Caco-2 (cell line): ENCODE results near the gene RPL38. TPM values are rescaled to one million over a fixed set of nuclear protein-coding genes. Genes with fewer than 3 reads are reported as not detected.

Source experiments
- BruUV-seq: library from RNA; stranded (reverse); fragments of 400-500 nt; replicated peaks from 2 replicates; lab custom pipeline; 2021; lab: Mats Ljungman, UMichigan
- CTCF ChIA-PET: fragments of 300-600 bp; sonication (Branson Sonifier 250); formaldehyde crosslinking; loops from one replicate; lab custom pipeline; 2022; ENCODE audit warnings: antibody characterized with exemption; lab: Charles Lee
- POLR2A ChIA-PET: fragments of 300-600 bp; sonication (Branson Sonifier 250); formaldehyde crosslinking; loops from one replicate; lab custom pipeline; 2022; ENCODE audit warnings: antibody characterized with exemption; lab: Charles Lee
- DNase-seq, 2 experiments: peaks; one replicate each; pipeline versions ENCODE4 v3.0.0 to v3.0.0-alpha.2; 2020 to 2022
- H3K27me3 ChIP-seq: replicated peaks from 2 replicates; pipeline ENCODE4 v1.6.0; 2011; ENCODE audit warnings: low read length; ENCODE audit not compliant: control insufficient read depth, insufficient read depth
- H3K36me3 ChIP-seq: 2 replicates; pipeline ENCODE4 v1.5.1; 2011; ENCODE audit warnings: low read length; ENCODE audit not compliant: control insufficient read depth, insufficient read depth
- H3K4me1 ChIP-seq: fragments of 250-450 bp; sonication (Bioruptor Pico); 2 replicates; pipeline ENCODE4 v1.5.1; 2020; ENCODE audit warnings: mild to moderate bottlenecking
- H3K4me3 ChIP-seq: 2 replicates; pipeline ENCODE4 v1.5.1; 2011; ENCODE audit warnings: low read depth, mild to moderate bottlenecking, control low read depth, low read length
- H3K9me3 ChIP-seq: fragments of 250-450 bp; sonication (Bioruptor Pico); 2 replicates; pipeline ENCODE4 v1.5.1; 2020; ENCODE audit warnings: mild to moderate bottlenecking, moderate library complexity
- H3K27ac Mint-ChIP-seq: one replicate; pipeline ENCODE4 v1.8.0; 2022; ENCODE audit warnings: mixed read lengths; ENCODE audit not compliant: unreplicated experiment
- H3K27me3 Mint-ChIP-seq: one replicate; pipeline ENCODE4 v1.8.0; 2022; ENCODE audit warnings: mixed read lengths; ENCODE audit not compliant: insufficient read depth, unreplicated experiment
- H3K36me3 Mint-ChIP-seq: one replicate; pipeline ENCODE4 v1.8.0; 2022; ENCODE audit warnings: mild to moderate bottlenecking, mixed read lengths; ENCODE audit not compliant: insufficient read depth, unreplicated experiment
- H3K4me1 Mint-ChIP-seq: one replicate; pipeline ENCODE4 v1.8.0; 2022; ENCODE audit warnings: low read depth, mixed read lengths; ENCODE audit not compliant: unreplicated experiment
- H3K4me3 Mint-ChIP-seq: one replicate; pipeline ENCODE4 v1.8.0; 2022; ENCODE audit warnings: mild to moderate bottlenecking, moderate library complexity, mixed read lengths; ENCODE audit not compliant: unreplicated experiment
- H3K9me3 Mint-ChIP-seq: one replicate; pipeline ENCODE4 v1.8.0; 2022; ENCODE audit warnings: mixed read lengths; ENCODE audit not compliant: unreplicated experiment
- CTCF ChIP-seq, 2 experiments: fragments of 200-600 bp in 1 of 2; IDR thresholded peaks; 1 replicate in 1 of 2; 2 replicates in 1 of 2; pipeline versions ENCODE4 v1.5.1 to v1.8.0; 2011 to 2022; ENCODE audit warnings: antibody characterized with exemption in 1 of 2, control low read depth in 1 of 2, inconsistent platforms in 1 of 2, low read depth in 1 of 2, low read length in 1 of 2, mild to moderate bottlenecking in 1 of 2, moderate library complexity in 1 of 2; ENCODE audit not compliant: insufficient read depth in 1 of 2, severe bottlenecking in 1 of 2, unreplicated experiment in 1 of 2
- intact Hi-C: fragments of 100-400 bp; cut with micrococcal nuclease; formaldehyde crosslinking; loops from one replicate; pipeline ENCODE4 v1.10.0; 2022; ENCODE audit not compliant: unreplicated experiment
- total RNA-seq: library from RNA; stranded (reverse); gene quantifications from 2 replicates; pipeline ENCODE4 v1.2.3, GENCODE V29; 2022

The RPL38 gene
- total RNA-seq, 1 experiment from 2014 or later: 1,319 TPM

DNA sequence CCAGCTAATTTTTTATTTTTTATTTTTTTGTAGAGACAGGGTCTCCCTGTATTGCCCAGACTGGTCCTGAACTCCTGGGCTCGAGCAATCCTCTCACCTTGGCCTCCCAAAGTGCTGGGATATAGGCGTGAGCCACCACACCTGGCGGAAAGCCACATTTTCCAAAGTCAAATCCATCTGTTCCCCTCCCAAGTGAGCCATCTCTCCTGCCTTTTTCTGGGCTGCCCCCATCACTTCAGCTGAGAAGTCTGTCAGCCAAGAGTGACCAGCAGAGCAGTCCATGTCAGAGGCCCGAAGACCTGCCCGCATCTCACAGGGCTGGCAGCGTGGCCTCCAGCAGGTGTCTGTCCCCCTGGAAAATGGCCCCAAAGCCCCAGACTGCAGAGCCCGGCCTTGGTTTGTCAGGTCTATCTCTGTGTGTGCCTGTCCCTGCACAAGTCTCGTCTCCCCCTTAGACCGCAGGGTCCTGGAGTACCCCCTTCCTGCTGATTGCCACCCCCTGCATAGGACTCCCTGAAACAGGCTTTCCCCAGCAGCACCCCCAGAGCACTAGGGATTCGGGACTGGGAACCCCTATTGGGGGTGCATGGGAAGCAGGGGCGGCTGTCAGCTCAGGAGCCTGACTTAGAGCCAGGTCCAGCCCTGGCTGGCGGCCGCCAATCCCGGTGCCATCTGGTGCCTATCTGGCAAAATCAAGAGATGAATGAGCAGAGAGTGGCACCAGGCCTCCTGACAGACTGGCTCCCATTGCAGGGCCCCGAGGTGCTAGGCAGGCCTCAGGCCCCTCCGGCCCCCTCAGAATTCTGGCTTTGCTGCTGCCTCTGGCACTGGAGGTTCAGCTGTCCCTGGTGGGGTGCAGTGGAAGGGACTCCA lies 17.7 kb downstream of the RPL38 start:
- Mint-ChIP-seq H3K27me3 (no peaks in the 10 kb centered on the region), H3K9me3 (no peaks in the 10 kb centered on the region), H3K4me3 (no peak overlapping the region), H3K36me3 (no peaks in the 10 kb centered on the region), H3K4me1 (no peaks in the 10 kb centered on the region), H3K27ac (no peak overlapping the region)
- ChIA-PET CTCF (interaction anchor here (1.1 kb wide), 1 partner anchor 75 kb away, joined by 3 read pairs; no protein-coding TSS in a partner anchor), POLR2A (no interaction called here)
- no peaks in the 10 kb centered on the region for H3K36me3 ChIP-seq
- DNase-seq: no peak
- H3K9me3 ChIP-seq: no peaks in the 10 kb centered on the region
- intact Hi-C loops: no loop called here
- TF ChIP-seq CTCF (IDR thresholded peaks at IDR 0.05; ENCODE audit: insufficient read depth in 1 of 2, low read depth in 1 of 2, low read length in 1 of 2, severe bottlenecking in 1 of 2, unreplicated experiment in 1 of 2): no peak
- H3K27me3 ChIP-seq: no peaks in the 10 kb centered on the region
- no peak overlapping the region for H3K4me3 ChIP-seq
- H3K4me1 ChIP-seq: no peaks in the 10 kb centered on the region
- BruUV-seq: no TSS peak

DNA sequence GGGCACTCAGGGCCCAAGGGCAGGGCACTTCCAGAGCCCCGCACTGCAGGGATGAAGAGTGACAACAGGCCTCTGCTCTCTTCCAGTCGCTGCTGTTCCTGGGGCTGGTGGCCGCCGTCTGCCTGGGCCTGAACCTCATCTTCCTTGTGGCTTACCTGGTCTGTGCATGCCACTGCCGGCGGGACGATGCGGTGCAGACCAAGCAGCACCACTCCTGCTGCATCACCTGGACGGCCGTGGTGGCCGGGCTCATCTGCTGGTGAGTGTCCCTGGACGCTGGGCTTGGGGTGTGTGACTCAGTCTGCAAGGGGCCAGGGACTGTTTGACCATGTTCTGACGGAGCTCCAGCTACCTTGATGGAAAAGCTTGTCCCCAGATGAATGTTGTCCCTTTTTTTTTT lies 18.9 kb downstream of the RPL38 start:
- Histone ChIP-seq H3K36me3 (no peaks in the 10 kb centered on the region), H3K4me3 (no peak overlapping the region), H3K27me3 (no peaks in the 10 kb centered on the region), H3K9me3 (no peaks in the 10 kb centered on the region), H3K4me1 (no peaks in the 10 kb centered on the region)
- Mint-ChIP-seq H3K27me3 (no peaks in the 10 kb centered on the region), H3K4me3 (no peak overlapping the region), H3K4me1 (no peaks in the 10 kb centered on the region), H3K9me3 (no peaks in the 10 kb centered on the region), H3K36me3 (no peaks in the 10 kb centered on the region), H3K27ac (no peak overlapping the region)
- intact Hi-C loops: no loop called here
- no peak for DNase-seq
- TF ChIP-seq CTCF (IDR thresholded peaks at IDR 0.05; ENCODE audit: insufficient read depth in 1 of 2, low read depth in 1 of 2, low read length in 1 of 2, severe bottlenecking in 1 of 2, unreplicated experiment in 1 of 2): no peak
- CTCF ChIA-PET: interaction anchor here (1.1 to 1.4 kb wide), 2 partner anchors 23 to 74 kb away, joined by 3 read pairs; no protein-coding TSS in a partner anchor
- POLR2A ChIA-PET: no interaction called here
- no TSS peak for BruUV-seq

DNA sequence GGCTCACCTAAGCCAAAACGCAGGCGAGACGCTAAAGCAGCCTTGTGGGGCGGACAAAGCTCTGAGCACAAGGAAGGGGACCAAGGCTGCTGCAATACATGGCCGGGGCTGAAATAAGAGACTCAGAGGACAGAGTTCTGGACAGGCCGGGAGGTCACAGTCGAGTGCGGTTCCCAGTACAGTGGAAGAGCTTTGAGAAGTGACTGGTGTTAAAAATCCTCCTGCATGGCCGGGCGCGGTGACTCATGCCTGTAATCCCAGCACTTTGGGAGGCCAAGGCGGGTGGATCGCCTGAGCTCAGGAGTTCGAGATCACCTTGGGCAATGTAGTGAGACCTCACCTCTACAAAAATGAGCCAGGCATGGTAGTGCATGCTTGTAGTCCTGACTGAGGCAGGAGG lies 20.4 kb downstream of the RPL38 start:
- DNase-seq: no peak

More for the DNA sequence above, 20.4 kb downstream of the RPL38 start:
- Mint-ChIP-seq H3K4me1 (no peaks in the 10 kb centered on the region), H3K27ac (no peak overlapping the region), H3K9me3 (no peaks in the 10 kb centered on the region), H3K27me3 (no peaks in the 10 kb centered on the region), H3K36me3 (no peaks in the 10 kb centered on the region), H3K4me3 (no peak overlapping the region)
- BruUV-seq: no TSS peak
- no peaks in the 10 kb centered on the region for H3K36me3 ChIP-seq
- no peaks in the 10 kb centered on the region for H3K9me3 ChIP-seq
- intact Hi-C loops: no loop called here
- no peaks in the 10 kb centered on the region for H3K4me1 ChIP-seq
- no peak overlapping the region for H3K4me3 ChIP-seq
- TF ChIP-seq CTCF (IDR thresholded peaks at IDR 0.05; ENCODE audit: insufficient read depth in 1 of 2, low read depth in 1 of 2, low read length in 1 of 2, severe bottlenecking in 1 of 2, unreplicated experiment in 1 of 2): no peak
- POLR2A ChIA-PET: no interaction called here
- CTCF ChIA-PET: no interaction called here
- H3K27me3 ChIP-seq: no peaks in the 10 kb centered on the region
